ENCODE measurements around the gene MYCBP2. TPM values are rescaled to one million over a fixed set of nuclear protein-coding genes. Genes with fewer than 3 reads are reported as not detected.
"Not testable (repeated sequence)": the region's sequence is repeated elsewhere in the genome, so short reads cannot be mapped to it uniquely, and the experiment has no call there.

Gene MYCBP2
- polyA plus RNA-seq, 2 of the 4 experiments (the other 2 are of a cell fraction) = 15.8 to 37.8 TPM

GRCh38 chr13:77014906-77015685 is 311.8 kb downstream of the MYCBP2 start:
- H3K9me3 ChIP-seq = no peaks in the 10 kb centered on the region
- TF ChIP-seq ZFP36 (IDR thresholded peaks at IDR 0.05; ENCODE audit: borderline replicate concordance, partially characterized antibody) (no peak), CHD4 (IDR thresholded peaks at IDR 0.05; ENCODE audit: borderline replicate concordance) (no peak), MAZ (IDR thresholded peaks at IDR 0.05; ENCODE audit: borderline replicate concordance, low read depth, low read length) (no peak)
- POLR2A ChIA-PET = no interaction called here
- no peaks in the 10 kb centered on the region for H3K4me1 ChIP-seq
- DNase-seq (ENCODE audit: low read depth in 1 of 2, low spot score in 1 of 2) (no peak), ATAC-seq (no peak), FAIRE-seq (no peak)
- H3K4me3 ChIP-seq = no peak overlapping the region
- H3K4me2 ChIP-seq = no peak overlapping the region
- WGBS (ENCODE audit: missing lambda C conversion rate) = 94% methylated on average over 2 of the region's 2 CpGs
- H3K27ac ChIP-seq = no peak overlapping the region
- CTCF ChIA-PET = interaction anchor here (1.5 to 1.6 kb wide), 2 partner anchors 11 to 12 kb away, joined by 6 to 8 read pairs; no protein-coding TSS in a partner anchor

GRCh38 chr13:77013853-77014542 is 312.9 kb downstream of the MYCBP2 start:
- TF ChIP-seq KDM5A (IDR thresholded peaks at IDR 0.05) (no peak), ESRRA (IDR thresholded peaks at IDR 0.05; ENCODE audit: borderline replicate concordance, low read length) (no peak), EHF (CRISPR knock-in tag; IDR thresholded peaks at IDR 0.05) (no peak), HOXA7 (CRISPR knock-in tag; IDR thresholded peaks at IDR 0.05) (no peak), CBX2 (IDR thresholded peaks at IDR 0.05; ENCODE audit: borderline replicate concordance, low read depth) (no peak), EHMT2 (IDR thresholded peaks at IDR 0.05; ENCODE audit: low read depth) (no peak), ELK1 (IDR thresholded peaks at IDR 0.05; ENCODE audit: low read depth, low read length) (no peak), JUN (IDR thresholded peaks at IDR 0.05) (no peak), CBX8 (IDR thresholded peaks at IDR 0.05) (no peak), HOXB5 (CRISPR knock-in tag; IDR thresholded peaks at IDR 0.05) (no peak), NPAS2 (CRISPR knock-in tag; IDR thresholded peaks at IDR 0.05; ENCODE audit: borderline replicate concordance) (no peak), CHD4 (IDR thresholded peaks at IDR 0.05; ENCODE audit: borderline replicate concordance) (no peak), PBX3 (IDR thresholded peaks at IDR 0.05) (no peak), TP53 (CRISPR knock-in tag; IDR thresholded peaks at IDR 0.05) (no peak), GATA3 (IDR thresholded peaks at IDR 0.05; ENCODE audit: borderline replicate concordance) (no peak), PHF8 (IDR thresholded peaks at IDR 0.05; ENCODE audit: borderline replicate concordance, low read depth) (no peak), BHLHE40 (IDR thresholded peaks at IDR 0.05; ENCODE audit: low read depth, low read length) (no peak), RARB (CRISPR knock-in tag; IDR thresholded peaks at IDR 0.05) (no peak), NR3C1 (IDR thresholded peaks at IDR 0.05) (no peak)
- Histone ChIP-seq H3K4me2 (no peak overlapping the region), H3K4me3 (no peak overlapping the region), H3K27ac (no peak overlapping the region), H3K9me3 (no peaks in the 10 kb centered on the region), H3K4me1 (no peaks in the 10 kb centered on the region)
- 74% methylated on average over 2 of the region's 2 CpGs for WGBS (ENCODE audit: missing lambda C conversion rate)
- ATAC-seq (no peak), DNase-seq (ENCODE audit: low read depth in 1 of 2, low spot score in 1 of 2) (no peak), FAIRE-seq (no peak)
- ChIA-PET POLR2A (no interaction called here), CTCF (interaction anchor here (1.5 to 1.6 kb wide), 2 partner anchors 11 to 12 kb away, joined by 6 to 8 read pairs; no protein-coding TSS in a partner anchor)

DNA sequence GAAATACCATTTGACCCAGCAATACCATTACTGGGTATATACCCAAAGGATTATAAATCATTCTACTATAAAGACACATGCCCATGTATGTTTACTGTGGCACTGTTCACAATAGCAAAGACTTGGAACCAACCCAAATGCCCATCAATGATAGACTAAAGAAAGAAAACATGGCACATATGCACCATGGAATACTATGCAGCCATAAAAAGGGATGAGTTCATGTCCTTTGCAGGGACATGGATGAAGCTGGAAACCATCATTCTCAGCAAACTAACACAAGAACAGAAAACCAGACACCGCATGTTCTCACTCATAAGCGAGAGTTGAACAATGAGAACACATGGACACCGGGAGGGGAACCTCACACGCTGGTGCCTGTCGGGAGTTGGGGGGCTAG is 317.2 kb downstream of the MYCBP2 start:
- H3K4me3 ChIP-seq; H3K9me3 ChIP-seq; H3K27ac ChIP-seq; CTCF ChIA-PET; POLR2A ChIA-PET; DNase-seq (ENCODE audit: low read depth in 1 of 2, low spot score in 1 of 2); H3K4me1 ChIP-seq; ATAC-seq; FAIRE-seq; H3K4me2 ChIP-seq: not testable (repeated sequence)
- 92% methylated on average over 5 of the region's 5 CpGs for WGBS (ENCODE audit: missing lambda C conversion rate)
